ENCODE measurements around the gene PRR23C.
"Not testable (repeated sequence)": the region's sequence is repeated elsewhere in the genome, so short reads cannot be mapped to it uniquely, and the experiment has no call there.

PRR23C gene

DNA sequence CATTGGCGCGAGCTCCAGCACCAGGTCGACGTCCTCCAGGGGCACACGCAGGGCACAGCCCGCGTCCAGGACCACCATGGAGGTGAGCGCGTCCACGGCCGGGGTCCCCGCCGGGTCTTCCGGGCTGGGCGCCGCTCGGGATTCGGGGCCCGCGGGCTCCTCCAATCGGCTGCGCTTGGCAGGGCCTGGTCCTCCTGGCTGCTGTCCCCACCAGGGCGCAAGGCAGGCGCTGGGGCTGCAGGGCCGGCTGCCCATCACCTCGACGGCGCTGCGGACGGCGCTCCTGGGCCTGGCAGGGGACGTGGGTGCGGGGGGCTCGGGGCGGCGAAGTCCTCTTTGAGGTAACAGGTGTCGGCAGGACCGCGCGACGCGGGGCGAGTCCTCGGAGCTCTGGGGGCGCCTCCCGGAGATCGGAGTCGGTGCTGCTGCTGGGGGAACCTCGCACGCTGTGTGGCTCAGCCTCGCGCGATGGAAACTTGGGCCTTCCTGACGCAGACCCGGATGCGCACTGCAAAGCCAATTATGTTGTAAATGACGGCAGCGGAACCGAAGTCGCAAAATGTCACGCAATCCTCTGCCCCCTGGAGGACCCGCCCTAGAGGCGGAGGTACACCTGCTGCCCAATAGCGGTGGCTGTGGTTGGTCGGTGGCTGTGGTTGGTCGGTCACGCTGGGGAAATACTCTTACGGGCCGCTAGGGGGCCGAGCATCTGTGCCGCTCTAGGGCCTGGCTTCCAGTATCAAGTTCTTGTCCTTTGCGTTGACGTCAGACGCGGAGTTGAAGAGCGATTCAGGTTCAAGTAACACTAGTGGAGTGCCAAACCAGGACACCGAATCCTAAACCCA is at the start of gene PRR23C:
PRR23C (minus strand) TSS at position 527 of the 845 bp plus-strand sequence; CDS start at position 255, 272 bp downstream.
- DNase-seq, result no peak

GRCh38 chr3:139093840-139094239 is 49.1 kb upstream of the PRR23C start:
- no peak for DNase-seq

GRCh38 chr3:139088462-139089324 is 44.0 kb upstream of the PRR23C start:
- DNase-seq, result no peak

GRCh38 chr3:139087621-139088020 is 42.9 kb upstream of the PRR23C start:
- DNase-seq, result no peak

GRCh38 chr3:139084176-139084575 is 39.5 kb upstream of the PRR23C start:
- no peak for DNase-seq

DNA sequence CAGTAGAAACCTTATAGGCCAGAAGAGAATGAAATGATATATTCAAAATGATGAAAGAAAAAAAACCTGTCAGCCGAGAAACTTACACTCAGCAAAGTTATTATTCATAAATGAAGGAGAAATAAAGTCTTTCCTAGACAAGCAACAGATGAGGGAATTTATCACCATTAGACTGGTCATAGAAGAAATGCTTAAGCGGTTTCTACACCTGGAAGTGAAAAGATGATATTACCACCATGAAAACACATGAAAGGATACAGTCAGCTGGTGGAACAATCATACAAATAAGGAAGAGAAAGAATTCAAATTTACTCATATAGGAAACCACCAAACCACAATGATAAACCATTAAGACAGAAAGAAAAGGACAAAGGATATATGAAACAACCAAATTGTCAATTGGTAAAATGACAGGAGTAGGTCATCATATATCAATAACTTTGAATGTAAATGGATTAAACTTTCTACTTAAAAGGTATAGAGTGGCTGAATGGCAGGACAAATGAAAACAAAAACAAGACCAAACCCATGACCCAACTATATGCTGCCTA is 29.9 kb upstream of the PRR23C start:
- no peak for DNase-seq

- no peak for DNase-seq
Measured at GRCh38 chr3:139062918-139063317, 18.2 kb upstream of the PRR23C start.

GRCh38 chr3:139052802-139053600 is 8.3 kb upstream of the PRR23C start:
- DNase-seq, result no peak

- no peak for DNase-seq
Measured at GRCh38 chr3:139043554-139044365, 932 bp downstream of the PRR23C start.

DNA sequence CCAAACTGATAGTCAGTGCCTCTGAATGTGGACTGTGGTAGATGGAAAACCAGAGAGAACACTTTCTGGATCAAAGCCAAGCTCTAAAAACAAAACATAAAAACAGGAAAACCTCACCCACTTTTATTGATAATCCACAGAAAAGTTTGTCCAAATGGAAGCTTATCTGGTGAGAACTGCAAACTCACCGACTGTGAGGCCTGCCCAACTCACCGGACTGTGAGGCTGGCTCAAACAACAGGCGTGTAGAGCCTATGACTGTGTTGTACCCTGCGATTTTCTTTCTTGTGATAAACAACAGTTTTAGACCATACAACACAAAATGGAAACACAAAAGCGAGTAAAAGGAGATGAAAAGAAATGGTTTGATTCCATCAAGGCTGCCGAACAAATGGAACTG is 7.2 kb downstream of the PRR23C start:
- no peak for DNase-seq

GRCh38 chr3:139032326-139033002 is 12.2 kb downstream of the PRR23C start:
- DNase-seq, result no peak

- not testable (repeated sequence) for DNase-seq
Measured at GRCh38 chr3:139030576-139030975, 14.1 kb downstream of the PRR23C start.

GRCh38 chr3:139024968-139025367 is 19.7 kb downstream of the PRR23C start:
- no peak for DNase-seq

GRCh38 chr3:139020868-139021234 is 23.8 kb downstream of the PRR23C start, which contains the start of gene PRR23B:
PRR23B (minus strand) TSS chr3:139020926; CDS start chr3:139020661, 265 bp downstream.
- no peak for DNase-seq

- DNase-seq, result no peak
Measured at GRCh38 chr3:139020036-139020867, 24.4 kb downstream of the PRR23C start.

DNA sequence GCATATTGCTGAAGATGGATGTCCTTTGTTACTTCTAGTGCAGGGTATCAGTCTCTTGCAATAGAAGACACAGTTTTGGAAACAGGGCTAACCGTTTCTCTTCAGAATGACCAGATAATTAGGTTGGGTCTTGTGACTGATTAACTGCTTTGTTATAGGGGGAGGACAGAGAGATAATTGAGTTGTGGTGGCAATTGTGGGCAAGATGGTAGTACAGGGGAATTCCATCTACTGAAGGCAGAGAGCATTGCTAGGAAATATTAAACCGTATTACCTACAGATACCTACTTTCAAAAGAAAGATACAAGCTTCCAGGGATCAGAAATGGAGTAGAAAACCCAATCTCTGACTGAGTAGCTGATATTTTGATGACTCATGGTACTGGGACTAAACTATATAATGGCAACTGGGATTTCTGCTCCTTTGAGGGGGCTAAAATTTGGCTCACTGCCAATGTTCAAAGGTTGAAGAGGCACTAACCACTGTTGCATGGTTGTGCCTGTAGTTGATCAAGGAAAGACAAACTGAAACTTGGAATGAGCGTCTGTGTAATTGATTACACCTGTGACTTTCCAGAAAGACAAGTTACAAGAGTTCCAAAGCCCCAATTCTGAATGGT is 28.2 kb downstream of the PRR23C start:
- DNase-seq, result no peak

DNA sequence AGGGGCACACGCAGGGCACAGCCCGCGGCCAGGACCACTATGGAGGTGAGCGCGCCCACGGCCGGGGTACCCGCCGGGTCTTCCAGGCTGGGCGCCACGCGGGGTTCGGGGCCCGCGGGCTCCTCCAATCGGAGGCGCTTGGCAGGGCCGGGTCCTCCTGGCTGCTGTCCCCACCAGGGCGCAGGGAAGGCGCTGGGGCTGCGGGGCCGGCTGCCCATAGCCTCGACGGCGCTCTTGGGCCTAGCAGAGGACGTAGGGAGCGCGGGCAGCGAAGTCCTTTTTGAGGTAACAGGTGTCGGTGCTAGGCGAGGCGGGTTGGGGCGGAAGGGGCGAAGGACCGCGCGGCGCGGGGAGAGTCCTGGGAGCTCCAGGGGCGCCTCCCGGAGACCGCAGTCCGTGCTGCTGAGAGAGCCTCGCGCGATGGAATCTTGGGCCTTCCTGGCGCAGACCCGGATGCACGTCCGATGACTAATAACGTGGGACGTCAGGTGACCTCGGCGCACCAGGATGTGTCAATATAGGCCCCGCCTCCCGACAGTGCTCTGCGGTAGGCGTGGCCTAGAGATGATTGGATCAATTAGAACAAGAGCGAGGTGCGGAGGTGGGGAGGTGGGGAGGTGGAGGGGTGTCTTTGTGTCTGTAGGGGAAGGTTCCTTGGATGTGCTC is 38.5 kb downstream of the PRR23C start, which contains the start of gene PRR23A:
PRR23A (minus strand) TSS at position 218 of the 666 bp plus-strand sequence; CDS start at position 218, 0 bp downstream.
- DNase-seq, result no peak

GRCh38 chr3:139005356-139005993 is 39.2 kb downstream of the PRR23C start:
- DNase-seq, result no peak
